H4 (cell line): ENCODE results near the gene USP21. TPM values are rescaled to one million over a fixed set of nuclear protein-coding genes. Genes with fewer than 3 reads are reported as not detected.

Experiments used
- DNase-seq: peaks from one replicate; pipeline ENCODE4 v3.0.0-alpha.2; 2015; ENCODE audit warnings: low spot score
- total RNA-seq: library from RNA; depleted of rRNA; stranded (reverse); fragments of >200 nt; shearing (Covaris generic); gene quantifications from 2 replicates; pipeline ENCODE4 v1.2.3, GENCODE V29; 2014

USP21 gene
- total RNA-seq, 1 experiment from 2014 or later, result 5.8 TPM

DNA sequence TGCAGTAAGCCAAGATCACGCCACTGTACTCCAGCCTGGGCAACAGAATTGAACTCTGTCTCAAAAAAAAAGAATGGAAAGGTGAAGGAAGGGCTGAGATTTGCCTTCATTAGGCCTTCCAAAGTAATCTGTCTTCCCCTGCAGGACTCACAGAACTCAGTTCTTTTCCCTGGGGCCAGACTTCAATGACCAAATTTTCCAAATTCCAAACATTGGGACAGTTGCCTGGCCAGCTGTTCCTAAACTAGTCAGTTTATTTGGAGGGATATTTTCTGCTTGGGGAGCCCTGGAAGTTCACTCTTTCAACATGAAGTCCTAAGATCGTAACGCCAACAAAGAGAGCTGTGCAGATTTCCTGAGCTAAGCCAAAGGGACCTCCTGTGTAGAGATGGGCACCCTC is 21.4 kb upstream of the USP21 start:
- no peak for DNase-seq

- no peak for DNase-seq
These were observed 20.9 kb upstream of the USP21 start for GRCh38 chr1:161138431-161138830.

- no peak for DNase-seq
These were observed 19.5 kb upstream of the USP21 start for GRCh38 chr1:161139766-161140165.

DNA sequence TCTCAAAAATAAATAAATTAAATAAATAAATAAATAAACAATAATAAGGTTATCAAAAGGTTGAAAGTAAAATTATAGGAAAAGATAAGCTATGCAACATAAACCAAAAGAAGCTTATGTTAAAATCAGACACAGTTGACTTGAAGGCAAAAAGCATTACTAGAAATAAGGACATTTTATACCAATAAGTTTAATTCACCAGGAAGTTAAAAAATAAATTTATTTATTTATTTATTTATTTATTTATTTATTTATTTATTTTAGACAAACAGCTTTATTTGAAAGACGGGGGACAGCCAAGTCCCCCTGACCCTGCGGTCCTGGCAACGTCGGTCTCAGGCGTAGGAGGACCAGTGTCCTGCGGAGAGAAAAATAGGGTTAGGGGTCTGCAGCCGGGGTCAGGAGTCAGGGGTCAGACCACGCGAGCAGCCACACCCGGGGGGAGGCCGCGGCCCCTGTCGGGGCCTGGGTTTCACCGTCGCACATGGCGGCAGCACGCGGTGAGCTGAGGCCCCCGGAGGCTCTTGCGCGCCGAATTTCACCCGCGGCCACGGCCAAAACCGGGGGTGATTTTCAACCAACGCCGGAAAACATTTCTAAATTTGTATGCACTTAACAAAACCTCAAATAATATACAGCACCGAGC is 18.4 kb upstream of the USP21 start:
- DNase-seq, result no peak

- DNase-seq, result no peak
These were observed 13.5 kb upstream of the USP21 start for GRCh38 chr1:161145832-161146231.

GRCh38 chr1:161153176-161153575 is 6.1 kb upstream of the USP21 start:
- no peak for DNase-seq

- peak; percentile 89 for DNase-seq
These were observed 5.5 kb upstream of the USP21 start, which contains the start of gene UFC1 for GRCh38 chr1:161153682-161154337. UFC1 (plus strand) TSS chr1:161153978; CDS start chr1:161153998, 20 bp downstream.

- DNase-seq, result no peak
These were observed 1.4 kb upstream of the USP21 start for GRCh38 chr1:161157867-161158266.

GRCh38 chr1:161158316-161159010 is 837 bp upstream of the USP21 start:
- no peak for DNase-seq

DNA sequence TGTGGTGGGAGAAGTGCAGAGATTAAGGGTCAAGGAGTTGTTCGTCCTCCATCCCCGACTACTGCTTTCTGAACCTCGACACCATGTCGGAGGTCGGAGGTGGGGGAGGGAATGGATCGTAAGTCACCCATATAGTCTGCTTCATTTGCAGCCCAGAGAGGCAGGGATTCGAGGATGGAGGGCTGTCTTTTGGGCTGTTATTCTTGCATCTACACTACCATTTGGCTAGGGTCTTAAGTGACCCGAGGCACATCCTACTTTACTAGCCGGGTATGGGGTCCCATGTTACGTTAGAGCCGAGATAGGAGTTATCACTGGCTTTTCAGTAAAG is 578 bp downstream of the USP21 start:
- DNase-seq, result no peak

- no peak for DNase-seq
These were observed 1.4 kb downstream of the USP21 start for GRCh38 chr1:161160671-161161145.

DNA sequence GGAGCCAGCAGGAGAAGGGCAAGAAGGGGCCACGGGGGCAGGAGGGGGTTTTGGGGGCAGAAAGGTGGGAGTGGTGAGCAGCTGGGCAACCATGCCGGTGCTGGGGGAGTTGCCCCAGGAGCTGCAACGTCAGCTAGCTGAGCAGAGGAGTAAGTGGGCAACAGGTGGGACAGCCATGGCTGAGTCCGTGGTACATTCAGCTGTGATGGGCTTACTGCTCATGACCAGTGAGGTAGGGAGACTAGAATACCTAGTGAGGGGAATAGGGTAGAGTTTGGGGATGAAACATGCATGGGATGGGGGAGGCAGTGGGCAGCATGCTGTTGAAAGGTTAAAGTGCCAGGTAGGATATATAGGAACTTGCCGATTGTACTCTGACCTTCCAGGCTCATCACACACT is 2.4 kb downstream of the USP21 start:
- no peak for DNase-seq

DNA sequence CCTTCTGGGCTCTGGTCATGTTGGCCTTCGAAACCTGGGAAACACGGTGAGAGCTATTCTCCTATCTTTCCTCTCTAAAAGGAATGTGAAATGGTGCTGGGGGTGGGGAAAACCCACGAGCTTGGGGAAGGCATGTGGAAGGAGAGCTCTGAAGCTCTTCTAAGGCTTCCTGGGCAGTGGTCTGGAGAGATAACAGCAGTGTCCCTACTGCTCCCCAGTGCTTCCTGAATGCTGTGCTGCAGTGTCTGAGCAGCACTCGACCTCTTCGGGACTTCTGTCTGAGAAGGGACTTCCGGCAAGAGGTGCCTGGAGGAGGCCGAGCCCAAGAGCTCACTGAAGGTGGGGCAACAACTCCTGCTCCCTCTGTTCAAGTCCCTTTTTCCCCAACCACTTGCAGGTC is 2.8 kb downstream of the USP21 start:
- DNase-seq, result no peak

DNA sequence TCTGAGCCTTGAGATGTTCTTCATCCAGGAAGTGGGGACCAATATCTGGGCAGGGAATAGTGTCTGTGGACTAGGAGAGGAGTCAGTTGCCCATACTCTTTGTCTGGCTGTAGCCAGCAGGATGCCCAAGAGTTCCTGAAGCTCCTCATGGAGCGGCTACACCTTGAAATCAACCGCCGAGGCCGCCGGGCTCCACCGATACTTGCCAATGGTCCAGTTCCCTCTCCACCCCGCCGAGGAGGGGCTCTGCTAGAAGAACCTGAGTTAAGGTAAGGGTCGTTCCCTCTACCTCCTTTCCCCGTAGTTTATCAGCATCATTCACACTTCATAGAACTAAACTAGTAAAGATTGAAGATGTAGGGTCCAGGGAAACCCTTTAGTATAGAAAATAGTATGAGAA is 3.5 kb downstream of the USP21 start:
- no peak for DNase-seq

GRCh38 chr1:161163793-161164192 is 4.5 kb downstream of the USP21 start:
- no peak for DNase-seq

DNA sequence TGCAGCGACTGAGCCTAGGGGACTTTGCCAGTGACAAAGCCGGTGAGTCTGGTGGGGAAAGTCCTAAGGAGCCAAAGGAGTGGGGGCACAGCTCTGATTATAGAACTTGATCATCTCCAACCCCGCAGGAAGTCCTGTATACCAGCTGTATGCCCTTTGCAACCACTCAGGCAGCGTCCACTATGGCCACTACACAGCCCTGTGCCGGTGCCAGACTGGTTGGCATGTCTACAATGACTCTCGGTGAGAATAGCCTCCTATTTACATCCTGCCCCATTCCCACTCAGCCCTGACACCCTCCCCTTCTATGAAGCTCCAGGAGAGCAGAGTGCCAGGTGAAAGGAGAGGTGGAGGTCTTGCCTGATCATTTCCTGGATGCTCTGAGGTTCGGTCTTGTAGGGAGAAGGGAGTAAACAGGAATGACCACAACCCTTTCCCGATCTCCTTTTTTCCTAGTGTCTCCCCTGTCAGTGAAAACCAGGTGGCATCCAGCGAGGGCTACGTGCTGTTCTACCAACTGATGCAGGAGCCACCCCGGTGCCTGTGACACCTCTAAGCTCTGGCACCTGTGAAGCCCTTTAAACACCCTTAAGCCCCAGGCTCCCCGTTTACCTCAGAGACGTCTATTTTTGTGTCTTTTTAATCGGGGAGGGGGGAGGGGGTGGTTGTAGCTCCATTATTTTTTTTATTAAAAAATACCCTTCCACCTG is 5.8 kb downstream of the USP21 start:
- DNase-seq, result no peak

- peak; percentile 98 for DNase-seq
These were observed 6.7 kb downstream of the USP21 start, which contains the start of gene PPOX for GRCh38 chr1:161165742-161166668. PPOX (plus strand) TSS chr1:161166426; CDS start chr1:161166848, 422 bp downstream.

DNA sequence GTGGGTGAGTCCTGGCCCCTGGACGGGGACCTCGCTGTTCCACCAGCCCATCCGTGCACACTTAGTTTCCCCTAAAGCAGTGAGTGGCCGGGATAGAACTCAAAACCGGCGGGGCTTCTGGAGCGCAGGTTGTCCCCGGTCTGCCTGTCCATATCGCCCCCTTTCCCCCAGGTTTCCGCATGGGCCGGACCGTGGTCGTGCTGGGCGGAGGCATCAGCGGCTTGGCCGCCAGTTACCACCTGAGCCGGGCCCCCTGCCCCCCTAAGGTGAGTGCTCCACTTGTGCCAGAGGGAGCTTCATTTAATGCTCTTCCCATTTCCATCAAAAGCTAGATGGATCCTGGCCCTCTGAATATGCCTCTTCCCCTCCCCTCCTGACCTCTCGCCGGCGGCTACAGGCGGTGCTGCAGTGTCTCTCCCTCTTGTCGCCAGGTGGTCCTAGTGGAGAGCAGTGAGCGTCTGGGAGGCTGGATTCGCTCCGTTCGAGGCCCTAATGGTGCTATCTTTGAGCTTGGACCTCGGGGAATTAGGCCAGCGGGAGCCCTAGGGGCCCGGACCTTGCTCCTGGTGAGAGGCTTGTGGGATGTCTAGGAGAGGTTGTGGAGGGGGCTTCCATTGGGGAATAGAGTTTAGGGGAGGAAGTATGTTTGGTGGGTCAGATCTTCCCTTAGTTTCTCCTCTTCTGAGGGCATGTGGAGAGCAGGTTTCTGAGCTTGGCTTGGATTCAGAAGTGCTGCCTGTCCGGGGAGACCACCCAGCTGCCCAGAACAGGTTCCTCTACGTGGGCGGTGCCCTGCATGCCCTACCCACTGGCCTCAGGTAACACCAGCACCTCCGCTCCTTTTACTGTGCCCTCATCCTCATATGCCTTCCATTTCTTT is 7.6 kb downstream of the USP21 start:
- no peak for DNase-seq

GRCh38 chr1:161168906-161169305 is 9.6 kb downstream of the USP21 start:
- DNase-seq, result no peak

GRCh38 chr1:161171191-161171590 is 11.9 kb downstream of the USP21 start:
- DNase-seq, result no peak
